Stimulated activated CD4-positive, alpha-beta T cell treated with anti-CD3 and anti-CD28 coated beads, Interleukin-15, amount 100 ng/mL, for 24 hours (primary cell): ENCODE measurements around the gene PTPRD.

ENCODE experiments used
- DNase-seq: peaks from one replicate; pipeline ENCODE4 v3.0.0-alpha.2; 2020

PTPRD gene

DNA sequence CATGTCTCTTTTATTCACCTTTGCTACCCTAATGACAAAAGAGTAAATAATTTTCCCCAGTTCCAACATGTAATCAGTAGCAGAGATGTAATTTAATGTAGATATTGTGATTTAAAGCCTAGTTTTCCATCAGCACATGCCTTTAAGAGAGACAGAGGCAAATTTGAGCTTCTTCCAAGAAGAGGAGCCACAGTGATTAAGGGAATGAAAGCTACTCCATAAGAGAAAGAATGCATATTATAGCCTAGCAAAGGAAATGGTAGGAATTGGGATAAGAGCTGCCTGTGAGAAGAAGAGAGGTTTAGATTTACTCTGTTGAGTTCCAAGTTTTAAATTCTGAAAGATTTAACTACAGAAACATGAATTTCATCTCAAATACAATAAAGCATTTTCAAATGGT, 2222.2 kb downstream of the PTPRD start:
- DNase-seq, result no peak

- DNase-seq, result no peak
These were observed 2223.3 kb downstream of the PTPRD start for GRCh38 chr9:8389531-8389930.

DNA sequence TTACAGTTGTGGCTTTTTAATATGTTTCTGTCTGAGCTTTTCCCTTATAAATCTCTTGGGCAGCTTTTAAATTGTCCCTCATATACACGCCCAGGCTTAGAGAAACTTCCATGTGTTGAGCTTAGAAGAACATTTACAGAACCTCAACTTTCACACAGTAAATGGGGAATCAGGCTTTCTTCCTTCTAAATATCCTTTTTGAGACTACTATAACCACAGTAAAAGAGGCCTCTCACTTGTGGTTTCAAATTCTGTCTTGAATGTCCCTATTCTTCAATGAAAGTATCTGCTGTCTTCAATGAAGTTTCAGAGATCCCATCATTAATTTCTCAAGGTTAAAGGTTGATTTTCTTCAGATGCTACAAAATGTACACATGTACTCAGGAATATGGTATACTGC, 2224.7 kb downstream of the PTPRD start:
- no peak for DNase-seq

- no peak for DNase-seq
These were observed 2228.7 kb downstream of the PTPRD start for GRCh38 chr9:8384091-8384490.

DNA sequence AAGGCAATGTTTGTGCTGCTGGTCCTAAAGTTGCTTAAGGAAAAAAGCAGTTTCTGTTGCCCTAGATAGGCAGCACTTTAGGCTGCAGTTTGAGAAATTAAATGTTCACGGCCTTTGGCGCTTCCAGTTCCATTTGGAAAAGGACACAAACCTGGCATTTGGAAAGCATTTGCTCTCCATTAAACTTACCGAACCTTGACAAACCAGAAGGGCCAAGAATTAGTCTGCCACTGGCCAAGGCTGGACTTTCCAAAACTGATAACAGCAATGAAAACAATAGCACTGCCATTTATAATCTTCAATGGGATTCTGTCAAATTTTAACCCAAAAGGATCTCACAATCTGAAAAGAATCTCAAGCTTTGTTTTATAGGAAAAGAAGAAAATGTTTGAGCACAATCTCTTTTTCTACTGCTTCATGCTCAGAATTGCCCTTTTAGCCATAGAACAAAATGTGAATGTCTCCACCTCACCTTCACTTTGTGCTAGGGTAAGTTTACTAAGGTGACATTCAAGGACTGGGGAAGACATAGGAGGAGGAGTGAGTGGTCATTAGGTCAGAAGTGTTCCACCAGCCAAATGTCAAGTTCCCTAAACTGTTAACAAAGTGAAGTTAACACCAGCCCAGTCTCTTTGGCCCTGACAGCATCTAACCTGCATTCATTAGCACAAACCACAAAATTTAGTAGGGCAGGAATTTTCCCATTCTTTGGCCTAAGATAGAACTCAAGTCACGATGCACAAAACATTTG, 2229.8 kb downstream of the PTPRD start:
- no peak for DNase-seq

DNA sequence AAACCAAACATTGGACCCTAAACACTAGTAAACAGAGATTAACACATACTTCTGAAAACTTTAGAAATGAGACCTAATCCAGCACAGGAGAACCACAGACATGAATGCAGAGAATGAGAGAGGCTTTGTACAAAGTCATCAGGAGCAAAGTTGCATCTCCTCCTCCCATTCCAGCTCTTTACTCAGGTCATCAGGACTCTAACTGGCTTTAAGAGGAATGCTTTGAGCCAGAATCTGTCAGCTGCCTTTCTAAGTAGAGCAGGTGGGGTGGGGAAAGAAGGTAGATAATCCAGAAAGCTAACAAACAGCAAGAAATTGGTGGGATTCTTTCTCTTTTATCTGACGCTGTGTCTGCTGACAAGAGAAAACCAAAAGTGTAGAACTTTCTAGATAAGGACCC, 2230.5 kb downstream of the PTPRD start:
- DNase-seq, result no peak

- DNase-seq, result no peak
These were observed 2231.2 kb downstream of the PTPRD start for GRCh38 chr9:8381601-8382000.

- DNase-seq, result no peak
These were observed 2238.3 kb downstream of the PTPRD start for GRCh38 chr9:8374471-8374870.

GRCh38 chr9:8371686-8372085, 2241.1 kb downstream of the PTPRD start:
- DNase-seq, result no peak

- DNase-seq, result no peak
These were observed 2246.5 kb downstream of the PTPRD start for GRCh38 chr9:8366161-8366926.

GRCh38 chr9:8365466-8366160, 2247.2 kb downstream of the PTPRD start:
- no peak for DNase-seq

DNA sequence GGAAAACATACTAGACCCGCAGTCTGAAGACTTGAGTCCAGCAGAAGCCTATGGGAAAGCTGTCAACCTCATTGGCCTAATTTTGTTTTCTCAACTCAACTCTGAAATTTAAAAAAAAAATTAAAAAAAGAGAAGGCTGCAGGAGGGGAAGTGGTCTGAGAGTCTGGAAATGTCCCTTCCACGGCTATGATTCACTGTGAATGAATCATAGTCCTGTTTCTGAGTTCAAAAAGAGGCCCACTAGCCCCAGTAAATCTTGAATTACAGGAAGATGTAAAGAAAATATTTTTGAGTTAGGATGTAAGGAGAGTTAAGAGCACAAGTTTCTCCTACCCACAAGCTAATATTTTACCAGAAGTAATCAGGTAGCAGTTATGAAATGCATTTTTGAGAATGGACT, 2247.8 kb downstream of the PTPRD start:
- no peak for DNase-seq

DNA sequence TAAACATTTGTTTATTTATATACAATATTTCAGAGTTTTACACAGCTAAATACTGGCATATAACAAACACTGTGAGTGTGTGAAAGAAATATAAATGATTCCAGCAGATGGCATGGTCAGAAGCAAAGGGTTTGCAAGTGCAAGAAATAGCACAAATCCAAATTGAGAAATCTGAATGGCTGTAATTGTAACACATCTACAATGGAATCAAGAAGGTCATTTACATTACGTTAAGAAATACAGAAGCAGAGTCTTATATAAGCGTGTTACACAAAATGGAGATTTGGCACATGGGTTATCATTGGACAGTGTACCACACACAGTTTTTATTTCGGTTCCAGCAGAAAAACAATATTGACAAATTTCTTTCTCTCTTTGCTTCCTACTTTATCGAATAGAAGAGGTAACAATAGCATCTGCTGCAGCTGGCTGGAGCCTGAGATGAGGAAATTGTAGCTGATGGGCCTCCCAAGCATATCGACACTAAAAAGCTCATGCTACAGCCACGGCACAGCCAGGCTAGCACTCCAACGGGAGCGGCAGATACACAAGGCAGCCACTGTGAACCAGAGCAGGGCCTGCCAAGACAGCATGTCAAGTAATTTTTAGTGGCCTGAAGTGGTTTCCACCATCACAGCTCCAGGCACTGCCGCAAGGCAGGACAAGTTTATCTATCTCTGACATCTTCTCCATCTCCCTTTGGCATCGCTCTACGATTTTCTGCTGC, 2248.6 kb downstream of the PTPRD start:
- DNase-seq, result no peak

DNA sequence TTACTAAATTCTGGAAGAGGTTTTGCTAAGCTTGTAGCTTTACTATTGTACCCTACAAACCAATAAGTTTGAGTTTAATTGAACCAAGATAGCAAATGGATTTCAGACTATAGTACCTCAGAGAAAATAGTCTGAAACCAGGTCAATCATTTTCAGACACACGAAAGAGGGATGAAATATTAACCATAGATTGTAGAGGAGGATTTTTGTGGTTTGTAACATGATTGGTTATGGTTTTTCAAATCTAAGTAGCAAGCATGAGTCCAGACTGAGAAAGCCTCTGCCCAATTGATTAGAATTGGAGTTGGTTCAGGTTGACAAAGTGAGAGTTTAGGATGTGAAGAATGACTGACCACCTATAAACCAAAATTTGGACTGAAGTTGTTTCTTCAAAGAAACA, 2250.6 kb downstream of the PTPRD start:
- DNase-seq, result no peak

DNA sequence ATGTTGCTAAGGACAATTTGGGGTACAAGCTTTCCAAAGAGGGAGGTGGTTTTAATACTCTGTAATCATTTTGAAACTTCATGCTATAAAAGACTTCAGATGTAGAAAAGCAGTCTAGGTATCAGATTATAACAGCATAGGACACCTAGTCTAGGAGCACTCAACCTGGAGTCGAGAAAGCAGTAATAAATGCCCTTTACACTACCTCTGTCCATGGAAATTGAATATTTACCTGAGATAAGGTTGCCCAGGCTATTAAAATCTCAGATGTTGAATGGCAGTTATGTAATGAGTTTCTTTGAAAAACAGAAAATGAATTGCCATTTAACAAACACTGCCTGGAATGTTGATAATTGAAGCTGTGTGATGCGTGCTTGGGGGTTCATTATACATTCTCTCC, 2251.4 kb downstream of the PTPRD start:
- DNase-seq, result no peak

DNA sequence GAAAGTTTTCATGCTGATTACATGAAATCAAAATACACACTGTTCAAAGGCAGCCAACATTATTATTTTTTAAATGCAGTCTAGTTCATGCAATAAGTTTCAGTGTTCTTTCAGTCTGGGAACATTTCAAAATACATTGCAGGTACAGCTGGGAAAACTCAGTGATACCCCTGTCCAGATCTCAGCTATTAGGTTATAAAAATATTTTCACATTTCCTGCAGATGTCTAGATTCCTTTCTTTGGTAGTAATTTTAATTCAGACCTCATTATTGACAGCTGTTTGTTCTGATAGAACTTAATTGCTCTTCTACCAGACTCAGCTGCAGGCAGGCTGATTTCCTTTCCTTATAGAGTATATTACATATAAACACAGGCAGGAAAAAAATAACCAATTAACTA, 2256.4 kb downstream of the PTPRD start:
- no peak for DNase-seq

DNA sequence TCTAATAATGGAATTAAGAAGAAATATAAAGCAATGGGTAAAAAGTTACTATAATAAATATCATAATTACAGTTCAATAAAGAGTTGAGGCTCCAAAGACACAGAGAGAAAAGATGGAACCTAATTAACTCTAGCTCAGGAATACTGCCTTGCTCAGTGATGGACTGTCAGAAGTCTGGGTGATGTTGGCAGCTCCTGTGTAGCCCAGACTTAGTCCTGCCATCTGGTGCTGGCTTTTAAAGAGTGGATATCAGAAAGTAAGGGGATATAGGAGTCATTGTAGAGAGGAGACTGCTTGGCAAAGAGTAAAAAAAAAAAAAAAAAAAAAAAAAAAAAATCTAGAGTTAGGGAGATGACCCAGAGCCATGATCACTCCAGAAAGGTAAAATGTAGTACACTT, 2261.4 kb downstream of the PTPRD start:
- DNase-seq, result no peak

DNA sequence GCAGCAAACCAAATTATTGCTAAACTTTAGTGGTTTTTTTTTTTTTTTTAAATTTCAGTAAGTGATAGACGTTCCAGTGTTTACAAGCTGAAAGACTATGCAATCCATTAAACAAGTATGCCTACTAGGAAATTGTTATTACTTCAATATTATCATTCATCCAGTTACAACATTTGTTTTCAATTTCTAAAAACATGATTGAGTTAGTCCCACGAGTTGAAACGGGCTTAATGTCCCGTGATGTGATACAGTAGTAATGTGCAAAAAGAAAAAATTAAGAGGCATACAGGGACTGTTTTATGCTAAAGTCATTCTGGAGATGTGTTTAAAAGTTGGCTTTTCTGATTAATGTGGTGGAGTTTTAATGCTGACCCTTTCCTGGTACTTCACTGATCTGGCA, 2262.9 kb downstream of the PTPRD start:
- DNase-seq, result no peak

- DNase-seq, result no peak
These were observed 2263.4 kb downstream of the PTPRD start for GRCh38 chr9:8349376-8349775.

GRCh38 chr9:8348756-8349155, 2264.0 kb downstream of the PTPRD start:
- DNase-seq, result no peak

GRCh38 chr9:8346296-8346695, 2266.5 kb downstream of the PTPRD start:
- DNase-seq, result no peak

DNA sequence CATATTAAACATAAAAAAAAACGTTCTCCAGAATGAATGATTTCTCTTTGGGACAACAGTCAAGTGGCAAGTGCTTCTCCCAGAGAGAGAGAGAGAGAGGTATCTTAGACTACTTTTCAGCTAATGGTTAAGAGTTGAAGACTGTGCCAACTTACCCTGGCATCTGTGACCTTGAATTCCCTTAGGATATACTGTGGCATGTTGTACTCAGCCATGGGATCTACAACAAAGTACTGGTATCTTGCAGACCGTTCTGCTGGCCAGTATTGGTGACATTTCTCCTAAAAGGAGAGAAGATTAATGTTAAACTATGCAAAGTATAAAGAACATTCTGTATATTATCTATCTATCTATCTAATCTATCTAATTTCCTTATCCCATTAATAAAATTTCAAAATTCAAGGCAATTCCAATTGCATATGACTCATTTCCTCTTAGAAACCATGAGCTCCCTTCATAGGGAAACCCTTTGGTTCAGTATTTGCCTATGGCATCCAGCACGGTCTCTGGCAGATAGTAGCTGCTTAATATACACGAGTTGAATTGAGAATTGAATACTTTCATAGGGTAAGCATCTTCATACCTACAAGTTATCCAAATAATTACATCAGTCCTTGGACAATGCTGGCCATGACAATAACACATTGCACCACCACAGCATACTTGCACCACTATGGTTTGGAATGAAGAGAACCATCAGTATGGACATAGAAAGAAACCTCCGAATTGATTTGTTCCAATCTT, 2273.9 kb downstream of the PTPRD start:
- DNase-seq, result no peak
